Cardiac muscle cell (in vitro differentiated cells and primary cell): Measurements from ENCODE around the gene SSBP3. TPM values are rescaled to one million over a fixed set of nuclear protein-coding genes. Genes with fewer than 3 reads are reported as not detected.

ENCODE experiments used
- DNase-seq, 2 donors: peaks; one replicate each; pipeline versions ENCODE4 v3.0.0 to v3.0.0-alpha.2; 2010 to 2017; ENCODE audit warnings: low read depth in 1 of 2, low spot score in 1 of 2
- H3K27ac ChIP-seq: fragments of 200-600 bp; sonication (generic); 2 replicates; pipeline ENCODE4 v1.5.1; 2016
- H3K27me3 ChIP-seq: fragments of 200-600 bp; sonication (generic); 2 replicates; pipeline ENCODE4 v1.6.0; 2016; ENCODE audit warnings: control low read depth
- H3K36me3 ChIP-seq: fragments of 200-600 bp; sonication (generic); 2 replicates; pipeline ENCODE4 v1.5.1; 2016; ENCODE audit warnings: control low read depth
- H3K4me1 ChIP-seq: fragments of 200-600 bp; sonication (generic); 2 replicates; pipeline ENCODE4 v1.8.1; 2017; ENCODE audit warnings: low read depth, mild to moderate bottlenecking, mixed run types
- H3K4me3 ChIP-seq: fragments of 200-600 bp; sonication (generic); 2 replicates; pipeline ENCODE4 v1.5.1; 2016; ENCODE audit warnings: mild to moderate bottlenecking
- H3K9me3 ChIP-seq: fragments of 200-600 bp; sonication (generic); 2 replicates; pipeline ENCODE4 v1.5.1; 2017; ENCODE audit warnings: low read depth, mild to moderate bottlenecking, control low read depth
- polyA plus RNA-seq: library from polyadenylated mRNA; unstranded; fragments of >200 nt; fragmentation: Nextera tagmentation; extraction: Ambion mirVana; gene quantifications from 2 replicates; pipeline ENCODE4 v1.2.1, GENCODE V29; 2016
- total RNA-seq: library from RNA; depleted of rRNA; stranded (reverse); fragments of >200 nt; gene quantifications from 2 replicates; pipeline ENCODE4 v1.2.3, GENCODE V29; 2016
- TF ChIP-seq, protein P1 (sequence below): IDR thresholded peaks from 2 replicates; pipeline ENCODE4 v1.5.1; 2012; ENCODE audit warnings: low read depth, mild to moderate bottlenecking, low read length

SSBP3 gene
- total and polyA plus RNA-seq, 2 experiments from 2014 or later: 40.2 to 81.0 TPM

DNA sequence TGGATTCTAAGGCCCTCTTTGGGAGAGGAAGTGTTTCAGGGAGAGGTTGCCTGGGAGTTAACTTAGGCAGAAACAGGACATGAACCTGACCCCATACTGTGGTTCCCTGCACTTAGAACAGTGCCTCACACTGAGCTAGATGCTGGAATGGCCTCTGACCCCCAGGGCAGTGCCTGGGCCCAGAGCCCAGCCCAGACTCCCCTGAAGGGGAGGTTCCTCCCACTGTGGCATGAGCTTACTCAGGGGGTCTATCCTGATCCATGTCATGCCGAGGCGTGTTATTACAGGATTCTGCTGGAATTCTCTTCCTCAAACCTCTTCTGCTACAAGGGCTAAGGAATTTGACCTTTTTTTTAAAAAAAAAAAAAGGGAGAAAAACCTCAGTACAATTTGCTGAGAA, 134.1 kb downstream of the SSBP3 start:
- Histone ChIP-seq H3K27me3 (no peaks in the 10 kb centered on the region), H3K27ac (peak overlapping the region; percentile 43), H3K4me1 (peaks cover 32% of the 10 kb centered on the region), H3K4me3 (no peak overlapping the region), H3K36me3 (no peaks in the 10 kb centered on the region), H3K9me3 (no peaks in the 10 kb centered on the region)
- no peak for DNase-seq
- TF ChIP-seq, protein P1, sequence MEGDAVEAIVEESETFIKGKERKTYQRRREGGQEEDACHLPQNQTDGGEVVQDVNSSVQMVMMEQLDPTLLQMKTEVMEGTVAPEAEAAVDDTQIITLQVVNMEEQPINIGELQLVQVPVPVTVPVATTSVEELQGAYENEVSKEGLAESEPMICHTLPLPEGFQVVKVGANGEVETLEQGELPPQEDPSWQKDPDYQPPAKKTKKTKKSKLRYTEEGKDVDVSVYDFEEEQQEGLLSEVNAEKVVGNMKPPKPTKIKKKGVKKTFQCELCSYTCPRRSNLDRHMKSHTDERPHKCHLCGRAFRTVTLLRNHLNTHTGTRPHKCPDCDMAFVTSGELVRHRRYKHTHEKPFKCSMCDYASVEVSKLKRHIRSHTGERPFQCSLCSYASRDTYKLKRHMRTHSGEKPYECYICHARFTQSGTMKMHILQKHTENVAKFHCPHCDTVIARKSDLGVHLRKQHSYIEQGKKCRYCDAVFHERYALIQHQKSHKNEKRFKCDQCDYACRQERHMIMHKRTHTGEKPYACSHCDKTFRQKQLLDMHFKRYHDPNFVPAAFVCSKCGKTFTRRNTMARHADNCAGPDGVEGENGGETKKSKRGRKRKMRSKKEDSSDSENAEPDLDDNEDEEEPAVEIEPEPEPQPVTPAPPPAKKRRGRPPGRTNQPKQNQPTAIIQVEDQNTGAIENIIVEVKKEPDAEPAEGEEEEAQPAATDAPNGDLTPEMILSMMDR: no peak

DNA sequence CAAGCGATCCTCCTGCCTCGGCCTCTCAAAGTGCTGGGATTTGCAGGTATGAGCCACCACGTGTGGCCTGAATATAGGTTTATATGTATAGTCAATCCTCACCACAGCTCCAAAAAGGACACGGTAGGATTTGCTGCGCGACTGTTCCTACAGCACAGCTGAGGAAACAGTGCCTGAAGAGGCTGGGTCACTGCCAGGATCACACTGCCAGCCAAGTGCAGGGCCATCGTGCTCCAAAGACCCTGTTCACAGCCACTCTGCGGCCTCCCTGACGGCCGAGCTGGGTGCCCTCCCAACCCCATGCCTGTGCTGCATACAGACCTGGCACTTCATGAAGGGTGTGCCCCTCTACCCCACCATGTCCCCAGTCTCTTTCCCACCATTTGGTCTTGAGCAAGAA, 134.9 kb downstream of the SSBP3 start:
- Histone ChIP-seq H3K36me3 (no peaks in the 10 kb centered on the region), H3K27ac (no peak overlapping the region), H3K27me3 (no peaks in the 10 kb centered on the region), H3K4me3 (no peak overlapping the region), H3K4me1 (peaks cover 28% of the 10 kb centered on the region), H3K9me3 (no peaks in the 10 kb centered on the region)
- DNase-seq: no peak
- TF ChIP-seq, protein P1: no peak

DNA sequence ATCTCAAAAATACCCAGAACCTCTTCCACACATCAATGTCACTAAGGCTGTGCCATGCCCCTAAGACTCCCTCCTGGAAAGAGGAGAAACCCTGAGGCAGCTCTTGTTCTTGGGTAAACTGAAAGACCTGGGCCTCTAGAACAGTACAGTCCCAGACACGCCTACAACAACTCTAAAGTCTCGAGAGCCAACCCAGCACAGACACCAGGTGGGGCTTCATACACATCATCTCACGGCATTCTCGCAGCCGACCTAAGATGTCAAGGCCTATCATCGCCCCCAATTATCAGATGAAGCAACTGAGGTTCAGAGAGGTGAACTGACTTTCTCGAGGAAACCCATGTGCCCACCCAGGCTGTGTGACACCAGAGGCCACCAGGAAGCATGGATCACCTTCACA, 135.7 kb downstream of the SSBP3 start:
- Histone ChIP-seq H3K27ac (no peak overlapping the region), H3K27me3 (no peaks in the 10 kb centered on the region), H3K9me3 (no peaks in the 10 kb centered on the region), H3K4me1 (peaks cover 27% of the 10 kb centered on the region), H3K4me3 (no peak overlapping the region), H3K36me3 (no peaks in the 10 kb centered on the region)
- DNase-seq: no peak
- TF ChIP-seq, protein P1: no peak

DNA sequence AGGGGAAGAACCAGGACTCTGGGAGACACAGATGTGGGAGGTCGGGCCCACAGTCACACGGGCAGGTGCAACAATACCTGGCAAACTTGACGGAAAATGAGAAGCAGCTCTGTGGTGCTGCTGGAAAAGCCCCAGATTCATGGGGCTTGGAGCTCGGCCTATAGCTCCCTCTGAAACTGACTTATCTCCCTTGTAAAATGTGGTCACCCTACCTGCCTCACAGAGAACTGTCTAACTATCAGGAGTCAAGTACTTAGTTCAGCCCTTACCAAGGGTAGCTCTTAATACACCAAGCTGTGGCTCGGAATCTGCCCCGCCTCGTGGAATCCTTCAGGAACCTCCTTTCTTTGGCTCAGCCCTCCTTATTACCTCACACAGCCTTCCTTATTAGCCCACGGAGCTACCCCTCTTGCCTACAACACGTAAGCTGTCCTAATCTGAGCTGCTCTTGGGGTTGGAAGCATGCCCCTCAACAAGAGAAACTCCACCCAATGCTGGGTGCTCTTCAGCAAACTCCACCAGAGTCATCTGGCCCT, 137.4 kb downstream of the SSBP3 start:
- DNase-seq: no peak
- H3K27me3 ChIP-seq: no peaks in the 10 kb centered on the region
- H3K4me1 ChIP-seq: peaks cover 22% of the 10 kb centered on the region
- no peaks in the 10 kb centered on the region for H3K36me3 ChIP-seq
- no peaks in the 10 kb centered on the region for H3K9me3 ChIP-seq
- TF ChIP-seq, protein P1: no peak
- no peak overlapping the region for H3K27ac ChIP-seq
- H3K4me3 ChIP-seq: no peak overlapping the region

DNA sequence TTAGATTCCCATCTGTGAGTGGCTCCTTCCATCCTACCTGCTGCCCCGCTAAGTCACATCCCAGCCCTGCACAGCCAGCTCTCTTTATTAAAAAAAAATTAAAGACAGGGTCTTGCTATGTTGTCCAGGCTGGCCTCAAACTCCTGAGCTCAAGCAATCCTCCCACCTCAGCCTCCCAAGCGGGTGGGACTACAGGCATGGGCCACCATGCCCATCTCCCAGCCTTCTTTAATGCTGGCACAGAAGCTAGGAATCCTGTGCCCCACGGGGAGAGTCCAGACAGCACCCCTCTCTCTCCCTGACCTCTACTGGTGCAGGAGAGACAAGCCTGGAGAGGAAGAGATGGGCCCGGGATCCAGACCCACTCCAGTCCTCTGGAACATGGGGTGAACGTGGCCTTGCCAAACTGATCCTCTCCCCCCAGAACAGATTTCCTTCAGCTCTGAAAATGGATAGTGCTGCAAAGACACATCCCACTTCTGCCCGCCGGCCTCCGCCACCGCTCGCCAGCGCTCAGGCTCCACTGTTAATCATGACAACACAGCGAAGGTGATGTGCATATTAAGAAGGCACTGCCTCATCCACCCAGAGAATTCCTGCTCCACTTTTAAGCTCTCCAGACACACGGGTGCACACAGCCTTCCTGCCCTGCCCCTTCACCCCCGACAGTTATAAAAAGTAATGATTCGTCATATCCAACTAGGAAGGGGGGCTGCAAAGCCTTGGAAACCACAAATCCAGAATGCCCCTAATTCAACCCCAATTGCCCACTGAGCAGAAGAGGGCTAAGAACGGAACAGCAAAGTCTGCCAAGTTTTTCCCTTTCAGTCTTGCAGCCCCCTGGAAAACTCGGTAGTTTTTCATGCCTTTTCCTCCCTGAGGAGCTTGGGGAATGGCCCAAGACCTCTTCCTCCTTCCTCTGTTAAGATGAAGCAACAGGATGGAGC, 138.1 kb downstream of the SSBP3 start:
- H3K4me1 ChIP-seq: peaks cover 14% of the 10 kb centered on the region
- no peaks in the 10 kb centered on the region for H3K27me3 ChIP-seq
- no peaks in the 10 kb centered on the region for H3K9me3 ChIP-seq
- H3K27ac ChIP-seq: no peak overlapping the region
- TF ChIP-seq, protein P1: no peak
- no peak for DNase-seq
- H3K4me3 ChIP-seq: no peak overlapping the region
- H3K36me3 ChIP-seq: no peaks in the 10 kb centered on the region
